SK-N-SH (cell line): ENCODE data around the gene TRDMT1. TPM values are rescaled to one million over a fixed set of nuclear protein-coding genes. Genes with fewer than 3 reads are reported as not detected.
A peak's percentile ranks its signal among the peaks of the same experiment; 100 is the strongest.

ENCODE experiments used
- CTCF ChIA-PET: fragments of 300-600, 350-600 bp; formaldehyde crosslinking; extraction: SDS; loops from one replicate; lab custom pipeline; 2021; lab: Yijun Ruan, JAX
- POLR2A ChIA-PET: fragments of 350-600 bp; sonication (Branson Sonifier 250); formaldehyde crosslinking; extraction: SDS; loops from one replicate; lab custom pipeline; 2020; ENCODE audit warnings: antibody characterized with exemption, inconsistent platforms; lab: Yijun Ruan, JAX
- DNase-seq: peaks from one replicate; pipeline ENCODE4 v3.0.0; 2012
- H2AFZ ChIP-seq: fragments of 200-600 bp; sonication (generic); 2 replicates; pipeline ENCODE4 v1.8.1; 2016; ENCODE audit warnings: antibody characterized with exemption, mild to moderate bottlenecking, low read depth
- H3F3A ChIP-seq: fragments of 200-600 bp; sonication (generic); replicated peaks from 2 replicates; pipeline ENCODE3; 2016; ENCODE audit warnings: antibody characterized with exemption, mild to moderate bottlenecking; ENCODE audit not compliant: insufficient read depth
- H3K27ac ChIP-seq, 2 experiments: fragments of 200-500 bp in 1 of 2; fragments of 200-600 bp in 1 of 2; sonication (Bioruptor generic) in 1 of 2; sonication (generic), shearing (Covaris generic) in 1 of 2; 2 replicates each; pipeline versions ENCODE4 v1.5.1 to v1.6.1; 2014 to 2016; ENCODE audit warnings: low read depth in 2 of 2, inconsistent platforms in 1 of 2, low read length in 1 of 2, mild to moderate bottlenecking in 1 of 2, mixed read lengths in 1 of 2
- H3K27me3 ChIP-seq: fragments of 200-600 bp; sonication (generic), shearing (Covaris generic); 2 replicates; pipeline ENCODE4 v1.6.1; 2016; ENCODE audit warnings: mixed run types; ENCODE audit not compliant: insufficient read depth
- H3K36me3 ChIP-seq, 2 experiments: fragments of 200-500 bp in 1 of 2; fragments of 200-600 bp in 1 of 2; sonication (Bioruptor generic) in 1 of 2; sonication (generic) in 1 of 2; replicated peaks in 1 of 2; 2 replicates each; pipeline versions ENCODE3 to v1.5.1; 2014 to 2016; ENCODE audit warnings: low read length in 1 of 2, mild to moderate bottlenecking in 1 of 2; ENCODE audit not compliant: insufficient read depth in 2 of 2, control insufficient read depth in 1 of 2
- H3K4me1 ChIP-seq, 2 experiments: fragments of 200-500 bp in 1 of 2; fragments of 200-600 bp in 1 of 2; sonication (Bioruptor generic) in 1 of 2; sonication (generic), shearing (Covaris generic) in 1 of 2; 2 replicates each; pipeline versions ENCODE4 v1.5.1 to v1.6.1; 2014 to 2016; ENCODE audit warnings: low read depth in 1 of 2, low read length in 1 of 2, mixed run types in 1 of 2; ENCODE audit not compliant: insufficient read depth in 2 of 2, control insufficient read depth in 1 of 2
- H3K4me2 ChIP-seq: fragments of 200-600 bp; sonication (generic), shearing (Covaris generic); 2 replicates; pipeline ENCODE4 v1.6.1; 2017; ENCODE audit warnings: mixed run types
- H3K4me3 ChIP-seq, 2 experiments: fragments of 200-500 bp in 1 of 2; fragments of 200-600 bp in 1 of 2; sonication (Bioruptor generic) in 1 of 2; sonication (generic), shearing (Covaris generic) in 1 of 2; 2 replicates each; pipeline versions ENCODE4 v1.5.1 to v1.8.1; 2014 to 2016; ENCODE audit warnings: low read depth in 2 of 2, inconsistent platforms in 1 of 2, low read length in 1 of 2, mild to moderate bottlenecking in 1 of 2, mixed read lengths in 1 of 2, moderate library complexity in 1 of 2
- H3K79me2 ChIP-seq: fragments of 200-600 bp; sonication (generic); 2 replicates; pipeline ENCODE4 v1.8.1; 2017; ENCODE audit warnings: mild to moderate bottlenecking; ENCODE audit not compliant: insufficient read depth
- H3K9ac ChIP-seq: fragments of 200-600 bp; sonication (generic); 2 replicates; pipeline ENCODE4 v1.6.1; 2017; ENCODE audit warnings: mixed run types
- H3K9me2 ChIP-seq: fragments of 200-600 bp; sonication (generic); 2 replicates; pipeline ENCODE4 v1.6.1; 2017; ENCODE audit warnings: mixed run types
- H3K9me3 ChIP-seq: fragments of 200-600 bp; sonication (generic); 2 replicates; pipeline ENCODE4 v1.6.1; 2017; ENCODE audit warnings: mixed run types, mild to moderate bottlenecking, moderate library complexity
- H4K20me1 ChIP-seq: fragments of 200-600 bp; sonication (generic); 2 replicates; pipeline ENCODE4 v1.6.1; 2017; ENCODE audit warnings: mild to moderate bottlenecking, mixed run types; ENCODE audit not compliant: insufficient read depth
- CHD2 ChIP-seq: fragments of 150-350 bp; IDR thresholded peaks from 2 replicates; pipeline ENCODE4 v1.6.1; 2018; ENCODE audit warnings: low read length; ENCODE audit not compliant: partially characterized antibody
- ELF1 ChIP-seq: IDR thresholded peaks from 2 replicates; pipeline ENCODE4 v1.4.0; 2012
- EP300 ChIP-seq, 2 experiments: IDR thresholded peaks; 2 replicates each; pipeline versions ENCODE4 v1.4.0 to v1.6.1; 2012; ENCODE audit warnings: borderline replicate concordance in 1 of 2, low read depth in 1 of 2, low read length in 1 of 2
- EZH2phosphoT487 ChIP-seq: fragments of 200-600 bp; sonication (generic); IDR thresholded peaks from 2 replicates; pipeline ENCODE4 v1.6.1; 2017; ENCODE audit warnings: low read depth, mixed run types, mild to moderate bottlenecking, antibody characterized with exemption, moderate library complexity, borderline replicate concordance
- FOXJ3 ChIP-seq: sonication (generic); formaldehyde crosslinking; IDR thresholded peaks from 2 replicates; pipeline ENCODE4 v1.5.1; 2020; ENCODE audit warnings: mild to moderate bottlenecking, missing genetic modification reagents
- GATA2 ChIP-seq: sonication (generic); formaldehyde crosslinking; IDR thresholded peaks from 2 replicates; pipeline ENCODE4 v1.5.0; 2020; ENCODE audit warnings: mild to moderate bottlenecking, missing genetic modification reagents
- MEF2A ChIP-seq: IDR thresholded peaks from 2 replicates; pipeline ENCODE4 v1.4.0; 2012; ENCODE audit warnings: low read depth, borderline replicate concordance
- MXI1 ChIP-seq: IDR thresholded peaks from 2 replicates; pipeline ENCODE4 v1.6.1; 2012; ENCODE audit warnings: mild to moderate bottlenecking, low read depth, low read length, improper control_type of control experiment
- NFIC ChIP-seq: IDR thresholded peaks from 2 replicates; pipeline ENCODE4 v1.4.0; 2012; ENCODE audit warnings: borderline replicate concordance
- POLR2AphosphoS5 ChIP-seq: IDR thresholded peaks from 2 replicates; pipeline ENCODE4 v1.6.1; 2012; ENCODE audit warnings: low read depth, low read length
- RAD21 ChIP-seq: IDR thresholded peaks from 2 replicates; pipeline ENCODE4 v1.6.1; 2012; ENCODE audit warnings: mild to moderate bottlenecking, low read length
- RFX5 ChIP-seq: IDR thresholded peaks from 2 replicates; pipeline ENCODE4 v1.6.1; 2012; ENCODE audit warnings: mild to moderate bottlenecking, improper control_type of control experiment, low read length
- SMC3 ChIP-seq: IDR thresholded peaks from 2 replicates; pipeline ENCODE4 v1.6.1; 2012; ENCODE audit warnings: low read depth, low read length, improper control_type of control experiment
- TAF1 ChIP-seq: IDR thresholded peaks from 2 replicates; pipeline ENCODE4 v1.6.1; 2012; ENCODE audit warnings: low read depth, mild to moderate bottlenecking, low read length, moderate library complexity, borderline replicate concordance
- TCF12 ChIP-seq: IDR thresholded peaks from 2 replicates; pipeline ENCODE4 v1.4.0; 2012
- TEAD4 ChIP-seq: IDR thresholded peaks from 2 replicates; pipeline ENCODE4 v1.4.0; 2012; ENCODE audit warnings: mild to moderate bottlenecking, borderline replicate concordance; ENCODE audit not compliant: insufficient read depth
- YY1 ChIP-seq: IDR thresholded peaks from 2 replicates; pipeline ENCODE4 v1.4.0; 2012; ENCODE audit warnings: low read depth, mild to moderate bottlenecking
- WGBS: methylation state at CpG from one replicate; pipeline ENCODE4 v1.1.6; 2017; ENCODE audit warnings: low lambda C conversion rate; 5-methylcytosine and 5-hydroxymethylcytosine counted together
- polyA plus RNA-seq, 3 experiments: library from polyadenylated mRNA; depleted of rRNA; stranded (reverse); fragments of >200 nt; gene quantifications; 2 replicates each; pipeline ENCODE4 v1.2.3, GENCODE V29; 2012
- TF ChIP-seq, protein P1 (sequence below): fragments of 150-350 bp; IDR thresholded peaks from 2 replicates; pipeline ENCODE4 v1.6.1; 2017; ENCODE audit warnings: antibody characterized with exemption, low read length, low read depth, borderline replicate concordance
- TF ChIP-seq, protein P2 (sequence below): fragments of 200-600 bp; sonication (generic); IDR thresholded peaks from 2 replicates; pipeline ENCODE4 v1.6.1; 2017; ENCODE audit warnings: antibody characterized with exemption, mild to moderate bottlenecking, moderate library complexity
- TF ChIP-seq, protein P3 (sequence below): IDR thresholded peaks from 2 replicates; pipeline ENCODE4 v1.4.0; 2012; ENCODE audit warnings: low read depth, borderline replicate concordance
- TF ChIP-seq, protein P4 (sequence below): IDR thresholded peaks from 2 replicates; pipeline ENCODE4 v1.4.0; 2012; ENCODE audit warnings: low read depth, borderline replicate concordance

Gene TRDMT1
- polyA plus RNA-seq, 1 of the 3 experiments (the other 2 are of a cell fraction), result 3.1 TPM

DNA sequence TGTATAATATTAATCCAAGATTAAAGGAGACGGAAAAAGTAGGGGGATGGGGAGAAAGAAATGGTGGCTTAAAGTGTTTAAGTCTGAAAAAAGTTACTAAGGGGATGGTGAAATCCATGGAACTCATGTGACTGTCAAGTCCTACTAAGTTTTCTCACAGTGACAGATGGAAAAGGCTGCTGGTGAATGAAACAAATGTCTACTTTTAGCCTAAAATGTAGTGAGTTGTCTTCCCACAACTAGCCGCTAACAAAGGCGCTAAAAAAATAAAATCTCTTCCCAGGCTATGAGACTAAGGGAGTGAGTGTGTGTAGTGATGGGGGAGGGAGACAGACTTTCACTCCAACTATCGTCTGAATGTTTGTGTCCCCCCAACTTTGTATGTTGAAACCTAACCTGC is 39.1 kb upstream of the TRDMT1 start:
- WGBS, result 97% methylated on average over 4 of the region's 4 CpGs
- no peak for DNase-seq
- no peak overlapping the region for H3K4me2 ChIP-seq

DNA sequence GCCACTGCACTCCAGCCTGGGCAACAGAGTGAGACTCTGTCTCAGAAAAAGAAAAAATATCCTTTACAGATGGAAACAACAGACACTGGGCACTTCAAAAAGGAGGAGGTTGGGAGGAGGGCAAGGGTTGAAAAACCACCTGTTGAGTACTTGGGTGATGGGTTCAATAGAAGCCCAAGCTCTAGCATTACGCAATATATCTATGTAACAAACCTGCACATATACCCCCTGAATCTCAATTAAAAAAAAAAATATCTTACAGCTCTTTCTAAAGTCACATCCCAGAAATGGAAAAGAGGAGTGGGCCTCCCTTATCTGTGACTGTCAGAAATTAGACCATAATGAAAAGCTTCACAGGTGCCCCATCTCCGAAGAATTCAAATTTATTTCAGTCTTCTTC is 38.6 kb upstream of the TRDMT1 start:
- 88% methylated on average over 2 of the region's 2 CpGs for WGBS
- DNase-seq, result no peak
- no peaks in the 10 kb centered on the region for H3K9me3 ChIP-seq
- peaks cover 37% of the 10 kb centered on the region for H4K20me1 ChIP-seq
- H3F3A ChIP-seq, result peaks cover 60% of the 10 kb centered on the region
- POLR2A ChIA-PET, result no interaction called here
- no peaks in the 10 kb centered on the region for H3K27me3 ChIP-seq
- peaks cover 0 to 2% of the 10 kb centered on the region in 2 experiments; a peak in 2 of 4 replicates for H3K4me1 ChIP-seq
- H3K36me3 ChIP-seq, result peaks cover 27% of the 10 kb centered on the region in 2 experiments
- peaks cover 14% of the 10 kb centered on the region for H3K79me2 ChIP-seq
- CTCF ChIA-PET, result no interaction called here
- no peak overlapping the region for H3K4me3 ChIP-seq
- H3K27ac ChIP-seq, result peak overlapping the region in 1 of 2 experiments; percentile 98; a peak in 2 of 4 replicates
- no peak overlapping the region for H3K9ac ChIP-seq
- H3K4me2 ChIP-seq, result no peak overlapping the region
- no peaks in the 10 kb centered on the region for H3K9me2 ChIP-seq
- no peak overlapping the region for H2AFZ ChIP-seq
- no peak for TF ChIP-seq GATA2
- TF ChIP-seq POLR2AphosphoS5, result no peak
- TF ChIP-seq YY1, result no peak
- TF ChIP-seq SMC3, result no peak
- TF ChIP-seq RFX5, result no peak
- no peak for TF ChIP-seq TCF12
- TF ChIP-seq, protein P1, sequence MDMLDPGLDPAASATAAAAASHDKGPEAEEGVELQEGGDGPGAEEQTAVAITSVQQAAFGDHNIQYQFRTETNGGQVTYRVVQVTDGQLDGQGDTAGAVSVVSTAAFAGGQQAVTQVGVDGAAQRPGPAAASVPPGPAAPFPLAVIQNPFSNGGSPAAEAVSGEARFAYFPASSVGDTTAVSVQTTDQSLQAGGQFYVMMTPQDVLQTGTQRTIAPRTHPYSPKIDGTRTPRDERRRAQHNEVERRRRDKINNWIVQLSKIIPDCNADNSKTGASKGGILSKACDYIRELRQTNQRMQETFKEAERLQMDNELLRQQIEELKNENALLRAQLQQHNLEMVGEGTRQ, result no peak
- no peak for TF ChIP-seq TAF1
- TF ChIP-seq NFIC, result no peak
- no peak for TF ChIP-seq ELF1
- TF ChIP-seq EP300 (IDR thresholded peaks at IDR 0.05; ENCODE audit: borderline replicate concordance in 1 of 2, low read depth in 1 of 2, low read length in 1 of 2), result no peak
- no peak for TF ChIP-seq EZH2phosphoT487
- no peak for TF ChIP-seq RAD21
- TF ChIP-seq, protein P2, sequence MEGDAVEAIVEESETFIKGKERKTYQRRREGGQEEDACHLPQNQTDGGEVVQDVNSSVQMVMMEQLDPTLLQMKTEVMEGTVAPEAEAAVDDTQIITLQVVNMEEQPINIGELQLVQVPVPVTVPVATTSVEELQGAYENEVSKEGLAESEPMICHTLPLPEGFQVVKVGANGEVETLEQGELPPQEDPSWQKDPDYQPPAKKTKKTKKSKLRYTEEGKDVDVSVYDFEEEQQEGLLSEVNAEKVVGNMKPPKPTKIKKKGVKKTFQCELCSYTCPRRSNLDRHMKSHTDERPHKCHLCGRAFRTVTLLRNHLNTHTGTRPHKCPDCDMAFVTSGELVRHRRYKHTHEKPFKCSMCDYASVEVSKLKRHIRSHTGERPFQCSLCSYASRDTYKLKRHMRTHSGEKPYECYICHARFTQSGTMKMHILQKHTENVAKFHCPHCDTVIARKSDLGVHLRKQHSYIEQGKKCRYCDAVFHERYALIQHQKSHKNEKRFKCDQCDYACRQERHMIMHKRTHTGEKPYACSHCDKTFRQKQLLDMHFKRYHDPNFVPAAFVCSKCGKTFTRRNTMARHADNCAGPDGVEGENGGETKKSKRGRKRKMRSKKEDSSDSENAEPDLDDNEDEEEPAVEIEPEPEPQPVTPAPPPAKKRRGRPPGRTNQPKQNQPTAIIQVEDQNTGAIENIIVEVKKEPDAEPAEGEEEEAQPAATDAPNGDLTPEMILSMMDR, result no peak
- TF ChIP-seq CHD2, result no peak

More for the DNA sequence above, 39.1 kb upstream of the TRDMT1 start:
- peaks cover 9% of the 10 kb centered on the region; the same call in 1 of the 2 replicates for H3K79me2 ChIP-seq
- no peak overlapping the region for H3K4me3 ChIP-seq
- H3F3A ChIP-seq, result peaks cover 55% of the 10 kb centered on the region
- H3K27me3 ChIP-seq, result no peaks in the 10 kb centered on the region
- POLR2A ChIA-PET, result no interaction called here
- H2AFZ ChIP-seq, result no peak overlapping the region
- no peaks in the 10 kb centered on the region for H3K9me2 ChIP-seq
- no peak for TF ChIP-seq MXI1
- TF ChIP-seq RAD21, result no peak
- TF ChIP-seq RFX5, result no peak
- TF ChIP-seq MEF2A, result no peak
- TF ChIP-seq TEAD4, result no peak
- TF ChIP-seq, protein P3, sequence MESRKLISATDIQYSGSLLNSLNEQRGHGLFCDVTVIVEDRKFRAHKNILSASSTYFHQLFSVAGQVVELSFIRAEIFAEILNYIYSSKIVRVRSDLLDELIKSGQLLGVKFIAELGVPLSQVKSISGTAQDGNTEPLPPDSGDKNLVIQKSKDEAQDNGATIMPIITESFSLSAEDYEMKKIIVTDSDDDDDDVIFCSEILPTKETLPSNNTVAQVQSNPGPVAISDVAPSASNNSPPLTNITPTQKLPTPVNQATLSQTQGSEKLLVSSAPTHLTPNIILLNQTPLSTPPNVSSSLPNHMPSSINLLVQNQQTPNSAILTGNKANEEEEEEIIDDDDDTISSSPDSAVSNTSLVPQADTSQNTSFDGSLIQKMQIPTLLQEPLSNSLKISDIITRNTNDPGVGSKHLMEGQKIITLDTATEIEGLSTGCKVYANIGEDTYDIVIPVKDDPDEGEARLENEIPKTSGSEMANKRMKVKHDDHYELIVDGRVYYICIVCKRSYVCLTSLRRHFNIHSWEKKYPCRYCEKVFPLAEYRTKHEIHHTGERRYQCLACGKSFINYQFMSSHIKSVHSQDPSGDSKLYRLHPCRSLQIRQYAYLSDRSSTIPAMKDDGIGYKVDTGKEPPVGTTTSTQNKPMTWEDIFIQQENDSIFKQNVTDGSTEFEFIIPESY, result no peak
- no peak for TF ChIP-seq TCF12
- no peak for TF ChIP-seq FOXJ3 (CRISPR knock-in tag)
- TF ChIP-seq, protein P4, sequence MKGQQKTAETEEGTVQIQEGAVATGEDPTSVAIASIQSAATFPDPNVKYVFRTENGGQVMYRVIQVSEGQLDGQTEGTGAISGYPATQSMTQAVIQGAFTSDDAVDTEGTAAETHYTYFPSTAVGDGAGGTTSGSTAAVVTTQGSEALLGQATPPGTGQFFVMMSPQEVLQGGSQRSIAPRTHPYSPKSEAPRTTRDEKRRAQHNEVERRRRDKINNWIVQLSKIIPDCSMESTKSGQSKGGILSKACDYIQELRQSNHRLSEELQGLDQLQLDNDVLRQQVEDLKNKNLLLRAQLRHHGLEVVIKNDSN, result no peak
- H3K36me3 ChIP-seq, result peaks cover 21 to 22% of the 10 kb centered on the region in 2 experiments
- H4K20me1 ChIP-seq, result peaks cover 32% of the 10 kb centered on the region
- CTCF ChIA-PET, result no interaction called here
- H3K9me3 ChIP-seq, result no peaks in the 10 kb centered on the region
- no peak overlapping the region for H3K9ac ChIP-seq
- no peaks in the 10 kb centered on the region; a peak in 1 of 4 replicates for H3K4me1 ChIP-seq
- H3K27ac ChIP-seq, result peak overlapping the region in 1 of 2 experiments; percentile 98; a peak in 1 of 4 replicates
